WTC11 (cell line): ENCODE data around the gene DPH1. TPM values are rescaled to one million over a fixed set of nuclear protein-coding genes. Genes with fewer than 3 reads are reported as not detected.

Experiments used
- ATAC-seq: fragments of 200-7000 bp; cut with Tn5 transposase; 2 replicates; pipeline ENCODE4 v1.10.0; 2021; ENCODE audit warnings: mild to moderate bottlenecking, moderate library complexity
- CTCF ChIA-PET: fragments of 300-600 bp; sonication (Branson Sonifier 250); formaldehyde crosslinking; loops from one replicate; lab custom pipeline; 2021; ENCODE audit warnings: antibody characterized with exemption; lab: Charles Lee
- POLR2A ChIA-PET: fragments of 350-600 bp; sonication (Branson Sonifier 250); formaldehyde crosslinking; loops from one replicate; lab custom pipeline; 2021; ENCODE audit warnings: antibody characterized with exemption; lab: Charles Lee
- DNase-seq: peaks from one replicate; pipeline ENCODE4 v3.0.0; 2021; ENCODE audit warnings: low spot score
- H3K27ac Mint-ChIP-seq: 2 replicates; pipeline ENCODE4 v1.8.0; 2021; ENCODE audit warnings: mixed read lengths
- H3K27me3 Mint-ChIP-seq: 2 replicates; pipeline ENCODE4 v1.8.0; 2021; ENCODE audit warnings: low read depth, mild to moderate bottlenecking, moderate library complexity, mixed read lengths
- H3K36me3 Mint-ChIP-seq: 2 replicates; pipeline ENCODE4 v1.8.0; 2021; ENCODE audit warnings: mixed read lengths
- H3K4me1 Mint-ChIP-seq: 2 replicates; pipeline ENCODE4 v1.8.0; 2022; ENCODE audit warnings: mixed read lengths
- H3K4me3 Mint-ChIP-seq: 2 replicates; pipeline ENCODE4 v1.8.0; 2021; ENCODE audit warnings: mild to moderate bottlenecking, moderate library complexity, mixed read lengths
- H3K9me3 Mint-ChIP-seq: 2 replicates; pipeline ENCODE4 v1.8.0; 2021; ENCODE audit warnings: mixed read lengths
- ARID4B ChIP-seq: sonication (generic); formaldehyde crosslinking; IDR thresholded peaks from 2 replicates; pipeline ENCODE4 v1.8.0; 2023; ENCODE audit warnings: missing genetic modification reagents, mild to moderate bottlenecking, borderline replicate concordance
- ATF2 ChIP-seq: sonication (generic); formaldehyde crosslinking; IDR thresholded peaks from 2 replicates; pipeline ENCODE4 v1.8.1; 2022; ENCODE audit warnings: low read depth, missing genetic modification reagents, borderline replicate concordance
- ATF6 ChIP-seq: sonication (generic); formaldehyde crosslinking; IDR thresholded peaks from 2 replicates; pipeline ENCODE4 v1.8.1; 2023; ENCODE audit warnings: mild to moderate bottlenecking, missing genetic modification reagents
- CBFB ChIP-seq: sonication (generic); formaldehyde crosslinking; IDR thresholded peaks from 2 replicates; pipeline ENCODE4 v1.8.1; 2022; ENCODE audit warnings: mild to moderate bottlenecking, low read depth, missing genetic modification reagents
- CREB1 ChIP-seq: sonication (generic); formaldehyde crosslinking; IDR thresholded peaks from 2 replicates; pipeline ENCODE4 v1.8.0; 2023; ENCODE audit warnings: mild to moderate bottlenecking, missing genetic modification reagents
- KAT7 ChIP-seq: sonication (generic); formaldehyde crosslinking; IDR thresholded peaks from 2 replicates; pipeline ENCODE4 v1.8.1; 2023; ENCODE audit warnings: missing genetic modification reagents, mild to moderate bottlenecking, borderline replicate concordance
- MLX ChIP-seq: sonication (generic); formaldehyde crosslinking; IDR thresholded peaks from 2 replicates; pipeline ENCODE4 v1.8.1; 2023; ENCODE audit warnings: mild to moderate bottlenecking, missing genetic modification reagents, moderate library complexity
- MXD4 ChIP-seq: fragments of 250-450 bp; sonication (Bioruptor Pico); IDR thresholded peaks from 2 replicates; pipeline ENCODE4 v1.8.0; 2021; ENCODE audit warnings: mild to moderate bottlenecking, moderate library complexity, borderline replicate concordance
- SP1 ChIP-seq: sonication (generic); formaldehyde crosslinking; conservative IDR thresholded peaks from 2 replicates; pipeline ENCODE4 v1.8.1; 2022; ENCODE audit warnings: missing genetic modification reagents
- TP53 ChIP-seq: sonication (generic); formaldehyde crosslinking; IDR thresholded peaks from 2 replicates; pipeline ENCODE4 v1.8.1; 2023; ENCODE audit warnings: mild to moderate bottlenecking, missing genetic modification reagents
- ZNF121 ChIP-seq: sonication (generic); formaldehyde crosslinking; IDR thresholded peaks from 2 replicates; pipeline ENCODE4 v1.8.0; 2023; ENCODE audit warnings: missing genetic modification reagents
- ZNF232 ChIP-seq: sonication (generic); formaldehyde crosslinking; IDR thresholded peaks from 2 replicates; pipeline ENCODE4 v1.8.0; 2022; ENCODE audit warnings: mild to moderate bottlenecking, missing genetic modification reagents
- total RNA-seq: library from RNA; stranded (reverse); gene quantifications from 3 replicates; pipeline ENCODE4 v1.2.3, GENCODE V29; 2021

Gene DPH1
- total RNA-seq, 1 experiment from 2014 or later = 43.2 TPM

- TF ChIP-seq ATF6 (CRISPR knock-in tag) (no peak), TP53 (no peak), MLX (CRISPR knock-in tag) (no peak), ARID4B (CRISPR knock-in tag) (no peak), SP1 (CRISPR knock-in tag) (no peak), MXD4 (CRISPR knock-in tag) (no peak)
- TF ChIP-seq, all 79 proteins: peak for 0
Observed at GRCh38 chr17:2044263-2044894, 14.4 kb downstream of the DPH1 start (continued).

- H3K4me1 Mint-ChIP-seq = peaks cover 4% of the 10 kb centered on the region
- H3K27ac Mint-ChIP-seq = no peak overlapping the region
- POLR2A ChIA-PET = no interaction called here
- peaks cover 10% of the 10 kb centered on the region for H3K36me3 Mint-ChIP-seq
- no peaks in the 10 kb centered on the region for H3K9me3 Mint-ChIP-seq
- CTCF ChIA-PET = interaction anchor here (1.1 to 1.7 kb wide), 2 partner anchors 11 to 139 kb away, joined by 3 to 6 read pairs; no protein-coding TSS in a partner anchor
- H3K27me3 Mint-ChIP-seq = peaks cover 53% of the 10 kb centered on the region
- ATAC-seq = no peak
- DNase-seq = no peak
- TF ChIP-seq CREB1 (CRISPR knock-in tag) = no peak
- peak; percentile 39; the same call in 1 of the 2 replicates for TF ChIP-seq ZNF121 (CRISPR knock-in tag)
- TF ChIP-seq, all 79 proteins: peak for 1
- no peak overlapping the region for H3K4me3 Mint-ChIP-seq
Observed at GRCh38 chr17:2047590-2047989, 17.6 kb downstream of the DPH1 start.

GRCh38 chr17:2048805-2049204, 18.9 kb downstream of the DPH1 start:
- no peaks in the 10 kb centered on the region for H3K9me3 Mint-ChIP-seq
- H3K27me3 Mint-ChIP-seq = peaks cover 64% of the 10 kb centered on the region
- DNase-seq (no peak), ATAC-seq (no peak)
- TF ChIP-seq KAT7 (CRISPR knock-in tag) = no peak
- H3K27ac Mint-ChIP-seq = no peak overlapping the region
- no peaks in the 10 kb centered on the region for H3K36me3 Mint-ChIP-seq
- H3K4me1 Mint-ChIP-seq = no peaks in the 10 kb centered on the region
- H3K4me3 Mint-ChIP-seq = peak overlapping the region; percentile 50
- CTCF ChIA-PET = interaction anchor here (1.7 kb wide), 1 partner anchor 140 kb away, joined by 6 read pairs; no protein-coding TSS in a partner anchor
- POLR2A ChIA-PET = interaction anchor here (0.6 kb wide), 1 partner anchor 146 kb away, joined by 3 read pairs; no protein-coding TSS in a partner anchor

- ATAC-seq (peak; percentile 45), DNase-seq (peak; percentile 78)
- no peaks in the 10 kb centered on the region for H3K4me1 Mint-ChIP-seq
- peak overlapping the region; percentile 50 for H3K4me3 Mint-ChIP-seq
- H3K36me3 Mint-ChIP-seq = no peaks in the 10 kb centered on the region
- H3K9me3 Mint-ChIP-seq = no peaks in the 10 kb centered on the region
- no peak overlapping the region for H3K27ac Mint-ChIP-seq
- ChIA-PET CTCF (interaction anchor here (0.7 to 1.7 kb wide), 3 partner anchors 9 to 141 kb away, joined by 3 to 6 read pairs (median 5); no protein-coding TSS in a partner anchor), POLR2A (no interaction called here)
- H3K27me3 Mint-ChIP-seq = peaks cover 72% of the 10 kb centered on the region
- TF ChIP-seq ATF6 (CRISPR knock-in tag) = no peak
- TF ChIP-seq CBFB (CRISPR knock-in tag) = no peak
- no peak for TF ChIP-seq ATF2 (CRISPR knock-in tag)
- TF ChIP-seq ZNF232 = no peak
Observed at GRCh38 chr17:2049333-2050299, 19.7 kb downstream of the DPH1 start.
